ENCODE results near the gene CENPI.

CENPI gene

GRCh38 chrX:101071582-101071981 is 26.4 kb upstream of the CENPI start:
- in situ Hi-C loops (cut with HindIII; ENCODE audit: low sequenced_read_pairs): no loop called here
- H3K4me3 ChIP-seq (ENCODE audit: low read depth, low read length): no peak overlapping the region
- TF ChIP-seq CTCF (IDR thresholded peaks at IDR 0.05; ENCODE audit: low read depth, low read length, missing control alignments): no peak
- no peak for DNase-seq (ENCODE audit: low read depth)

- peak within 1 kb of the TSS; percentile 52 for H3K4me3 ChIP-seq (ENCODE audit: low read depth, low read length)
- in situ Hi-C loops (cut with HindIII; ENCODE audit: low sequenced_read_pairs): no loop called here
- no peak for DNase-seq (ENCODE audit: low read depth)
- no peak for TF ChIP-seq CTCF (IDR thresholded peaks at IDR 0.05; ENCODE audit: low read depth, low read length, missing control alignments)
Measured at GRCh38 chrX:101078716-101079598, 19.0 kb upstream of the CENPI start, which contains the start of gene TMEM35A. TSS of gene TMEM35A (plus strand) at chrX:101078879. CDS start at chrX:101079003, 124 bp downstream.

GRCh38 chrX:101079736-101080270 is 18.2 kb upstream of the CENPI start:
- DNase-seq (ENCODE audit: low read depth): no peak
- TF ChIP-seq CTCF (IDR thresholded peaks at IDR 0.05; ENCODE audit: low read depth, low read length, missing control alignments): no peak
- in situ Hi-C loops (cut with HindIII; ENCODE audit: low sequenced_read_pairs): no loop called here
- H3K4me3 ChIP-seq (ENCODE audit: low read depth, low read length): peak overlapping the region; percentile 52

GRCh38 chrX:101080326-101081124 is 17.5 kb upstream of the CENPI start:
- in situ Hi-C loops (cut with HindIII; ENCODE audit: low sequenced_read_pairs): no loop called here
- H3K4me3 ChIP-seq (ENCODE audit: low read depth, low read length): peak overlapping the region; percentile 52
- TF ChIP-seq CTCF (IDR thresholded peaks at IDR 0.05; ENCODE audit: low read depth, low read length, missing control alignments): no peak
- DNase-seq (ENCODE audit: low read depth): no peak

GRCh38 chrX:101081231-101081630 is 16.8 kb upstream of the CENPI start:
- in situ Hi-C loops (cut with HindIII; ENCODE audit: low sequenced_read_pairs): no loop called here
- TF ChIP-seq CTCF (IDR thresholded peaks at IDR 0.05; ENCODE audit: low read depth, low read length, missing control alignments): no peak
- no peak for DNase-seq (ENCODE audit: low read depth)
- H3K4me3 ChIP-seq (ENCODE audit: low read depth, low read length): no peak overlapping the region

- H3K4me3 ChIP-seq (ENCODE audit: low read depth, low read length): no peak overlapping the region
- no peak for TF ChIP-seq CTCF (IDR thresholded peaks at IDR 0.05; ENCODE audit: low read depth, low read length, missing control alignments)
- DNase-seq (ENCODE audit: low read depth): no peak
- in situ Hi-C loops (cut with HindIII; ENCODE audit: low sequenced_read_pairs): no loop called here
Measured at GRCh38 chrX:101091817-101092216, 6.2 kb upstream of the CENPI start.

Measured in astrocyte of the cerebellum (primary cell).